HepG2 (cell line): ENCODE data around the gene ZNF396. TPM values are rescaled to one million over a fixed set of nuclear protein-coding genes. Genes with fewer than 3 reads are reported as not detected.

Source experiments
- ETV6 ChIP-seq: sonication (generic); formaldehyde crosslinking; conservative IDR thresholded peaks from 2 replicates; pipeline ENCODE4 v1.4.0; 2020; ENCODE audit warnings: missing genetic modification reagents
- FOXA3 ChIP-seq: IDR thresholded peaks from 2 replicates; pipeline ENCODE4 v1.6.1; 2016; ENCODE audit warnings: missing genetic modification reagents, missing compliant biosample characterization
- NR2F2 ChIP-seq: IDR thresholded peaks from 2 replicates; pipeline ENCODE4 v1.6.1; 2012; ENCODE audit warnings: low read depth, inconsistent platforms, borderline replicate concordance
- PCBP1 ChIP-seq: fragments of 200-400 bp; formaldehyde crosslinking; IDR thresholded peaks from 2 replicates; pipeline ENCODE4 v1.6.1; 2017; ENCODE audit warnings: mild to moderate bottlenecking, low read depth, low read length, borderline replicate concordance
- REXO4 ChIP-seq: sonication (generic); formaldehyde crosslinking; IDR thresholded peaks from 2 replicates; pipeline ENCODE4 v1.8.0; 2022; ENCODE audit warnings: missing genetic modification reagents, mild to moderate bottlenecking, borderline replicate concordance
- SSRP1 ChIP-seq: IDR thresholded peaks from 2 replicates; pipeline ENCODE4 v1.6.1; 2016; ENCODE audit warnings: control low read depth
- XBP1 ChIP-seq: sonication (generic); formaldehyde crosslinking; IDR thresholded peaks from 2 replicates; pipeline ENCODE4 v1.5.0; 2020; ENCODE audit warnings: missing genetic modification reagents
- YY1 ChIP-seq: IDR thresholded peaks from 2 replicates; pipeline ENCODE4 v1.6.1; 2011; ENCODE audit warnings: low read length, low read depth, moderate library complexity, mild to moderate bottlenecking; ENCODE audit not compliant: insufficient read depth, insufficient replicate concordance
- ZNF44 ChIP-seq: sonication (generic); formaldehyde crosslinking; IDR thresholded peaks from 2 replicates; pipeline ENCODE4 v1.5.1; 2020; ENCODE audit warnings: mild to moderate bottlenecking, missing genetic modification reagents
- ZNF550 ChIP-seq: sonication (generic); formaldehyde crosslinking; IDR thresholded peaks from 2 replicates; pipeline ENCODE4 v1.4.0; 2020; ENCODE audit warnings: mild to moderate bottlenecking, missing genetic modification reagents, borderline replicate concordance
- ZNF678 ChIP-seq: sonication (generic); formaldehyde crosslinking; IDR thresholded peaks from 2 replicates; pipeline ENCODE4 v1.4.0; 2020; ENCODE audit warnings: mild to moderate bottlenecking, missing genetic modification reagents
- ZNF747 ChIP-seq: sonication (generic); formaldehyde crosslinking; IDR thresholded peaks from 2 replicates; pipeline ENCODE4 v1.8.1; 2023; ENCODE audit warnings: missing genetic modification reagents, mild to moderate bottlenecking, borderline replicate concordance
- polyA plus RNA-seq, 8 experiments: library from polyadenylated mRNA; depleted of rRNA in 3 of 8; stranded (reverse) in 7 of 8; unstranded in 1 of 8; fragments of >200 nt; fragmentation: Illumina TruSeq in 4 of 8; extraction: Trizol in 4 of 8; gene quantifications; 2 replicates each; pipeline versions ENCODE4 v1.2.1 to v1.2.3, GENCODE V29; 2011 to 2016; ENCODE audit warnings: low read depth in 4 of 8, missing spikeins in 1 of 8, mixed read lengths in 1 of 8; ENCODE audit not compliant: insufficient read depth in 1 of 8
- total RNA-seq, 5 experiments: library from RNA; depleted of rRNA; stranded (reverse); fragments of >200 nt; fragmentation: Illumina TruSeq; extraction: Trizol; gene quantifications; 2 replicates each; pipeline ENCODE4 v1.2.3, GENCODE V29; 2016; ENCODE audit warnings: low read depth in 1 of 5
- TF ChIP-seq, protein P1 (sequence below): sonication (generic); formaldehyde crosslinking; IDR thresholded peaks from 2 replicates; pipeline ENCODE4 v1.9.0; 2021; ENCODE audit warnings: mild to moderate bottlenecking, missing genetic modification reagents
- TF ChIP-seq, protein P2 (sequence below): sonication (generic); formaldehyde crosslinking; IDR thresholded peaks from 2 replicates; pipeline ENCODE4 v1.5.1; 2020; ENCODE audit warnings: mild to moderate bottlenecking, moderate library complexity, missing genetic modification reagents
- TF ChIP-seq, protein P3 (sequence below): sonication (generic); formaldehyde crosslinking; IDR thresholded peaks from 2 replicates; pipeline ENCODE4 v1.4.0; 2020; ENCODE audit warnings: mild to moderate bottlenecking, low read depth, missing genetic modification reagents
- TF ChIP-seq, protein P4 (sequence below), 2 experiments: sonication (generic) in 1 of 2; formaldehyde crosslinking in 1 of 2; IDR thresholded peaks; 2 replicates each; pipeline versions ENCODE4 v1.4.0 to v1.6.1; 2016 to 2020; ENCODE audit warnings: borderline replicate concordance in 1 of 2, low read depth in 1 of 2, mild to moderate bottlenecking in 1 of 2, missing genetic modification reagents in 1 of 2

ZNF396 gene
- total and polyA plus RNA-seq, 2 of the 13 experiments (the other 11 are each of a cell fraction or from before 2014, with no cell fraction given) = 0.25 to 0.75 TPM

DNA sequence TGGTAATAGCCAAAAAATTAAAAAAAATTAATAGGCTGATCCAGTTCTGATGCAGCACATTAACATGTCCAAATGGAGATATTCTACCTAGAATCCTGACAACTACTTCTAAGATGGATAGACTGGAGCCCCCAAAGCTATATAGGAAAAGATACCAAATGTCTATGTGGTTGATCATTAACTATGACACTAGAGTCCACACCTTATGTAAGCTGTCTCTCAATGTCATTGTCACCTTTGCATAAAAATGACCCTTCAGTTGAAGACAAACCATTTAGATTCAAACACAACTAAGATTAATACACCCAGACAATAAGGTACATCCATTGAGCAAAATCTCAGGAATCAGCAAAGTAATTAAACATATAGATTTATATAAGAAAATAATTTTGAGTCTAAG, 14.6 kb downstream of the ZNF396 start (continued):
- TF ChIP-seq, protein P1, sequence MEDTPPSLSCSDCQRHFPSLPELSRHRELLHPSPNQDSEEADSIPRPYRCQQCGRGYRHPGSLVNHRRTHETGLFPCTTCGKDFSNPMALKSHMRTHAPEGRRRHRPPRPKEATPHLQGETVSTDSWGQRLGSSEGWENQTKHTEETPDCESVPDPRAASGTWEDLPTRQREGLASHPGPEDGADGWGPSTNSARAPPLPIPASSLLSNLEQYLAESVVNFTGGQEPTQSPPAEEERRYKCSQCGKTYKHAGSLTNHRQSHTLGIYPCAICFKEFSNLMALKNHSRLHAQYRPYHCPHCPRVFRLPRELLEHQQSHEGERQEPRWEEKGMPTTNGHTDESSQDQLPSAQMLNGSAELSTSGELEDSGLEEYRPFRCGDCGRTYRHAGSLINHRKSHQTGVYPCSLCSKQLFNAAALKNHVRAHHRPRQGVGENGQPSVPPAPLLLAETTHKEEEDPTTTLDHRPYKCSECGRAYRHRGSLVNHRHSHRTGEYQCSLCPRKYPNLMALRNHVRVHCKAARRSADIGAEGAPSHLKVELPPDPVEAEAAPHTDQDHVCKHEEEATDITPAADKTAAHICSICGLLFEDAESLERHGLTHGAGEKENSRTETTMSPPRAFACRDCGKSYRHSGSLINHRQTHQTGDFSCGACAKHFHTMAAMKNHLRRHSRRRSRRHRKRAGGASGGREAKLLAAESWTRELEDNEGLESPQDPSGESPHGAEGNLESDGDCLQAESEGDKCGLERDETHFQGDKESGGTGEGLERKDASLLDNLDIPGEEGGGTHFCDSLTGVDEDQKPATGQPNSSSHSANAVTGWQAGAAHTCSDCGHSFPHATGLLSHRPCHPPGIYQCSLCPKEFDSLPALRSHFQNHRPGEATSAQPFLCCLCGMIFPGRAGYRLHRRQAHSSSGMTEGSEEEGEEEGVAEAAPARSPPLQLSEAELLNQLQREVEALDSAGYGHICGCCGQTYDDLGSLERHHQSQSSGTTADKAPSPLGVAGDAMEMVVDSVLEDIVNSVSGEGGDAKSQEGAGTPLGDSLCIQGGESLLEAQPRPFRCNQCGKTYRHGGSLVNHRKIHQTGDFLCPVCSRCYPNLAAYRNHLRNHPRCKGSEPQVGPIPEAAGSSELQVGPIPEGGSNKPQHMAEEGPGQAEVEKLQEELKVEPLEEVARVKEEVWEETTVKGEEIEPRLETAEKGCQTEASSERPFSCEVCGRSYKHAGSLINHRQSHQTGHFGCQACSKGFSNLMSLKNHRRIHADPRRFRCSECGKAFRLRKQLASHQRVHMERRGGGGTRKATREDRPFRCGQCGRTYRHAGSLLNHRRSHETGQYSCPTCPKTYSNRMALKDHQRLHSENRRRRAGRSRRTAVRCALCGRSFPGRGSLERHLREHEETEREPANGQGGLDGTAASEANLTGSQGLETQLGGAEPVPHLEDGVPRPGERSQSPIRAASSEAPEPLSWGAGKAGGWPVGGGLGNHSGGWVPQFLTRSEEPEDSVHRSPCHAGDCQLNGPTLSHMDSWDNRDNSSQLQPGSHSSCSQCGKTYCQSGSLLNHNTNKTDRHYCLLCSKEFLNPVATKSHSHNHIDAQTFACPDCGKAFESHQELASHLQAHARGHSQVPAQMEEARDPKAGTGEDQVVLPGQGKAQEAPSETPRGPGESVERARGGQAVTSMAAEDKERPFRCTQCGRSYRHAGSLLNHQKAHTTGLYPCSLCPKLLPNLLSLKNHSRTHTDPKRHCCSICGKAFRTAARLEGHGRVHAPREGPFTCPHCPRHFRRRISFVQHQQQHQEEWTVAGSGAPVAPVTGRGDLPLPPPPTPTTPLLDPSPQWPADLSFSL (CRISPR knock-in tag) = no peak
- TF ChIP-seq ETV6 (no peak), REXO4 (CRISPR knock-in tag) (no peak), SSRP1 (CRISPR knock-in tag) (no peak), XBP1 (no peak), ZNF678 (CRISPR knock-in tag) (no peak), ZNF550 (CRISPR knock-in tag) (no peak), ZNF44 (CRISPR knock-in tag) (no peak), PCBP1 (no peak), ZNF747 (CRISPR knock-in tag) (no peak), NR2F2 (no peak), YY1 (no peak), FOXA3 (CRISPR knock-in tag) (0 out of 2 replicates have a peak, but pooled peaks have one; percentile 11)
- TF ChIP-seq, protein P2, sequence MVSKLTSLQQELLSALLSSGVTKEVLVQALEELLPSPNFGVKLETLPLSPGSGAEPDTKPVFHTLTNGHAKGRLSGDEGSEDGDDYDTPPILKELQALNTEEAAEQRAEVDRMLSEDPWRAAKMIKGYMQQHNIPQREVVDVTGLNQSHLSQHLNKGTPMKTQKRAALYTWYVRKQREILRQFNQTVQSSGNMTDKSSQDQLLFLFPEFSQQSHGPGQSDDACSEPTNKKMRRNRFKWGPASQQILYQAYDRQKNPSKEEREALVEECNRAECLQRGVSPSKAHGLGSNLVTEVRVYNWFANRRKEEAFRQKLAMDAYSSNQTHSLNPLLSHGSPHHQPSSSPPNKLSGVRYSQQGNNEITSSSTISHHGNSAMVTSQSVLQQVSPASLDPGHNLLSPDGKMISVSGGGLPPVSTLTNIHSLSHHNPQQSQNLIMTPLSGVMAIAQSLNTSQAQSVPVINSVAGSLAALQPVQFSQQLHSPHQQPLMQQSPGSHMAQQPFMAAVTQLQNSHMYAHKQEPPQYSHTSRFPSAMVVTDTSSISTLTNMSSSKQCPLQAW (CRISPR knock-in tag) = no peak
- TF ChIP-seq, protein P3, sequence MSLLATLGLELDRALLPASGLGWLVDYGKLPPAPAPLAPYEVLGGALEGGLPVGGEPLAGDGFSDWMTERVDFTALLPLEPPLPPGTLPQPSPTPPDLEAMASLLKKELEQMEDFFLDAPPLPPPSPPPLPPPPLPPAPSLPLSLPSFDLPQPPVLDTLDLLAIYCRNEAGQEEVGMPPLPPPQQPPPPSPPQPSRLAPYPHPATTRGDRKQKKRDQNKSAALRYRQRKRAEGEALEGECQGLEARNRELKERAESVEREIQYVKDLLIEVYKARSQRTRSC (CRISPR knock-in tag) = no peak
- TF ChIP-seq, protein P4, sequence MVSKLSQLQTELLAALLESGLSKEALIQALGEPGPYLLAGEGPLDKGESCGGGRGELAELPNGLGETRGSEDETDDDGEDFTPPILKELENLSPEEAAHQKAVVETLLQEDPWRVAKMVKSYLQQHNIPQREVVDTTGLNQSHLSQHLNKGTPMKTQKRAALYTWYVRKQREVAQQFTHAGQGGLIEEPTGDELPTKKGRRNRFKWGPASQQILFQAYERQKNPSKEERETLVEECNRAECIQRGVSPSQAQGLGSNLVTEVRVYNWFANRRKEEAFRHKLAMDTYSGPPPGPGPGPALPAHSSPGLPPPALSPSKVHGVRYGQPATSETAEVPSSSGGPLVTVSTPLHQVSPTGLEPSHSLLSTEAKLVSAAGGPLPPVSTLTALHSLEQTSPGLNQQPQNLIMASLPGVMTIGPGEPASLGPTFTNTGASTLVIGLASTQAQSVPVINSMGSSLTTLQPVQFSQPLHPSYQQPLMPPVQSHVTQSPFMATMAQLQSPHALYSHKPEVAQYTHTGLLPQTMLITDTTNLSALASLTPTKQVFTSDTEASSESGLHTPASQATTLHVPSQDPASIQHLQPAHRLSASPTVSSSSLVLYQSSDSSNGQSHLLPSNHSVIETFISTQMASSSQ (IDR thresholded peaks at IDR 0.05; ENCODE audit: low read depth) = peak; percentile 86
- TF ChIP-seq, protein P4 (CRISPR knock-in tag; IDR thresholded peaks at IDR 0.05; ENCODE audit: borderline replicate concordance) = peak; percentile 62; the same call in 1 of the 2 replicates
